ENCODE results near the gene NCOA1. TPM values are rescaled to one million over a fixed set of nuclear protein-coding genes. Genes with fewer than 3 reads are reported as not detected.

Gene NCOA1
- polyA plus RNA-seq, 3 donors: 7.3 to 30.2 (median 10.2) TPM

DNA sequence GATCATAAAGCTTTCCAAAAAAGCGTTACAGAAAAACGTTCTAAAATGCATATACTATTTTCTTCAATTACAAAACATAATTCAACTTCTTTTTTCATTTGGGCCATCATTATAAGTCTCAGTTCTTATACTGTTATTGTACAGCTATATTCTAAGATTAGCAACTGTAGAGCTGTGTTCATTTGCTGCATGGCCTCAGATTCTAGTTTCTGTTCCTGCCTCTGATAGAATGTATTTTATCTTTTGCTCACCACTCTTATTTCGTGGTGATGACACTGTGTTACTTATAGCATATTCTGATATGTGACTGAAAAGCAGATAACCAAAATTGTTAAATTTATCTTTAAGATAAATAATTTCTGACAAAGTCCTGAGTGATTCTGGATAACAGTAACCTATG, 234.9 kb downstream of the NCOA1 start:
- no peaks in the 10 kb centered on the region for H3K79me2 ChIP-seq (ENCODE audit: insufficient read depth, low read length)
- no peaks in the 10 kb centered on the region for H3K9me3 Mint-ChIP-seq
- no CpG with 5 or more reads among the region's 3 CpGs for WGBS (ENCODE audit: insufficient coverage)
- H3K4me3 Mint-ChIP-seq: no peak overlapping the region
- intact Hi-C loops (cut with micrococcal nuclease): no loop called here
- no peaks in the 10 kb centered on the region for H3K27me3 Mint-ChIP-seq (ENCODE audit: low read depth in 3 of 3)
- DNase-seq: no peak
- TF ChIP-seq, protein P1, sequence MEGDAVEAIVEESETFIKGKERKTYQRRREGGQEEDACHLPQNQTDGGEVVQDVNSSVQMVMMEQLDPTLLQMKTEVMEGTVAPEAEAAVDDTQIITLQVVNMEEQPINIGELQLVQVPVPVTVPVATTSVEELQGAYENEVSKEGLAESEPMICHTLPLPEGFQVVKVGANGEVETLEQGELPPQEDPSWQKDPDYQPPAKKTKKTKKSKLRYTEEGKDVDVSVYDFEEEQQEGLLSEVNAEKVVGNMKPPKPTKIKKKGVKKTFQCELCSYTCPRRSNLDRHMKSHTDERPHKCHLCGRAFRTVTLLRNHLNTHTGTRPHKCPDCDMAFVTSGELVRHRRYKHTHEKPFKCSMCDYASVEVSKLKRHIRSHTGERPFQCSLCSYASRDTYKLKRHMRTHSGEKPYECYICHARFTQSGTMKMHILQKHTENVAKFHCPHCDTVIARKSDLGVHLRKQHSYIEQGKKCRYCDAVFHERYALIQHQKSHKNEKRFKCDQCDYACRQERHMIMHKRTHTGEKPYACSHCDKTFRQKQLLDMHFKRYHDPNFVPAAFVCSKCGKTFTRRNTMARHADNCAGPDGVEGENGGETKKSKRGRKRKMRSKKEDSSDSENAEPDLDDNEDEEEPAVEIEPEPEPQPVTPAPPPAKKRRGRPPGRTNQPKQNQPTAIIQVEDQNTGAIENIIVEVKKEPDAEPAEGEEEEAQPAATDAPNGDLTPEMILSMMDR (IDR thresholded peaks at IDR 0.05): no peak
- no peak overlapping the region for H3K9ac ChIP-seq (ENCODE audit: insufficient read depth, low read length, poor library complexity, severe bottlenecking)
- no peak overlapping the region for H2AFZ ChIP-seq (ENCODE audit: insufficient read depth, low read depth, low read length, poor library complexity, severe bottlenecking)
- peaks cover 26 to 62% of the 10 kb centered on the region in 2 donors for H3K36me3 ChIP-seq (replicated peaks in 1 of 2; ENCODE audit: control insufficient read depth in 1 of 2, insufficient read depth in 2 of 2, low read length in 2 of 2)
- peaks cover 1% of the 10 kb centered on the region for H3K4me1 Mint-ChIP-seq
- no peaks in the 10 kb centered on the region for H4K20me1 ChIP-seq (ENCODE audit: insufficient read depth, low read length)
- no peak overlapping the region for H3K27ac ChIP-seq (ENCODE audit: low read depth in 1 of 2, low read length in 2 of 2)
- H3K4me3 ChIP-seq (replicated peaks in 1 of 3; ENCODE audit: low read depth in 2 of 3, low read length in 3 of 3): no peak overlapping the region
- peaks cover 40 to 48% of the 10 kb centered on the region in 2 donors for H3K36me3 Mint-ChIP-seq
- no peak overlapping the region for H3K27ac Mint-ChIP-seq
- H3K9me3 ChIP-seq (replicated peaks in 1 of 2; ENCODE audit: control insufficient read depth in 1 of 2, insufficient read depth in 1 of 2, low read length in 2 of 2): no peaks in the 10 kb centered on the region
- H3K27me3 ChIP-seq (ENCODE audit: control insufficient read depth in 2 of 2, insufficient read depth in 2 of 2, low read length in 2 of 2): no peaks in the 10 kb centered on the region
- no peaks in the 10 kb centered on the region for H3K4me1 ChIP-seq (ENCODE audit: control insufficient read depth in 1 of 2, insufficient read depth in 2 of 2, low read length in 2 of 2)
- H3K4me2 ChIP-seq (replicated peaks; ENCODE audit: extremely low read depth, low read length, poor library complexity, severe bottlenecking): no peak overlapping the region

DNA sequence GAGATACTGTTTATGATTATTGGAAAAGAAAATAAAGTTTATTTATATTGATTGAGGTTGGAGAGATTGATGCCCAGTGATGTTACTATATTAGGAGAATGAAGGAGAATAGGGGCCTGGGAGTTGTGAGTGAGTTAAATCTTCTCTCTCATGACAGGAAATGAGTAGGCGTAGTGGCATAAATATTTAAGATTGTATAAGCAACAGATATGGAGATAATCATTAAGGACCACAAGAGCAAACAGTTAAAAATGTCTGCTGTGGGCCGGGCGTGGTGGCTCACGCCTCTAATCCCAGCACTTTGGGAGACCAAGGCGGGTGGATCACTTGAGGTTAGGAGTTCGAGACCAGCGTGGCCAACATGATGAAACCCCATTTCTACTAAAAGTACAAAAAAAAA, 239.4 kb downstream of the NCOA1 start:
- H3K9me3 ChIP-seq (replicated peaks in 1 of 2; ENCODE audit: control insufficient read depth in 1 of 2, insufficient read depth in 1 of 2, low read length in 2 of 2): no peaks in the 10 kb centered on the region
- WGBS (ENCODE audit: insufficient coverage): 100% methylated on average over 2 of the region's 7 CpGs
- intact Hi-C loops (cut with micrococcal nuclease): no loop called here
- Mint-ChIP-seq H3K27ac (no peak overlapping the region), H3K9me3 (no peaks in the 10 kb centered on the region), H3K36me3 (peaks cover 43 to 70% of the 10 kb centered on the region in 2 donors), H3K4me1 (peaks cover 5% of the 10 kb centered on the region), H3K27me3 (ENCODE audit: low read depth in 3 of 3) (no peaks in the 10 kb centered on the region), H3K4me3 (no peak overlapping the region)
- no peak for DNase-seq
- TF ChIP-seq, protein P1 (IDR thresholded peaks at IDR 0.05): no peak
- no peaks in the 10 kb centered on the region for H3K4me1 ChIP-seq (ENCODE audit: control insufficient read depth in 1 of 2, insufficient read depth in 2 of 2, low read length in 2 of 2)
- H3K4me3 ChIP-seq (replicated peaks in 1 of 3; ENCODE audit: low read depth in 2 of 3, low read length in 3 of 3): no peak overlapping the region
- no peak overlapping the region for H3K9ac ChIP-seq (ENCODE audit: insufficient read depth, low read length, poor library complexity, severe bottlenecking)
- H3K27ac ChIP-seq (ENCODE audit: low read depth in 1 of 2, low read length in 2 of 2): no peak overlapping the region
- H2AFZ ChIP-seq (ENCODE audit: insufficient read depth, low read depth, low read length, poor library complexity, severe bottlenecking): no peak overlapping the region
- H3K4me2 ChIP-seq (replicated peaks; ENCODE audit: extremely low read depth, low read length, poor library complexity, severe bottlenecking): no peak overlapping the region
- no peaks in the 10 kb centered on the region for H4K20me1 ChIP-seq (ENCODE audit: insufficient read depth, low read length)
- no peaks in the 10 kb centered on the region for H3K79me2 ChIP-seq (ENCODE audit: insufficient read depth, low read length)
- no peaks in the 10 kb centered on the region for H3K27me3 ChIP-seq (ENCODE audit: control insufficient read depth in 2 of 2, insufficient read depth in 2 of 2, low read length in 2 of 2)
- H3K36me3 ChIP-seq (replicated peaks in 1 of 2; ENCODE audit: control insufficient read depth in 1 of 2, insufficient read depth in 2 of 2, low read length in 2 of 2): peaks cover 34 to 76% of the 10 kb centered on the region in 2 donors

All from CD14-positive monocyte (primary cell).